Prostate gland (tissue), 2 donors: ENCODE data around the gene PEX11A. TPM values are rescaled to one million over a fixed set of nuclear protein-coding genes. Genes with fewer than 3 reads are reported as not detected.

Experiments used
- DNase-seq: peaks from one replicate; pipeline ENCODE4 v3.0.0-alpha.2; 2019; ENCODE audit warnings: low spot score
- H3K27ac ChIP-seq, 2 donors: fragments of 200-600 bp; sonication (generic); 2 replicates each; pipeline ENCODE4 v1.5.1; 2017 to 2019
- H3K27me3 ChIP-seq: fragments of 200-600 bp; sonication (generic); replicated peaks from 2 replicates; pipeline ENCODE4 v1.5.1; 2019; ENCODE audit not compliant: insufficient read depth
- H3K36me3 ChIP-seq, 2 donors: fragments of 200-600 bp; sonication (generic); 1 replicate in 1 of 2; 2 replicates in 1 of 2; pipeline versions ENCODE4 v1.5.1 to v1.8.1; 2017 to 2019
- H3K4me1 ChIP-seq: fragments of 200-600 bp; sonication (generic); replicated peaks from 2 replicates; pipeline ENCODE4 v1.5.1; 2019
- H3K4me3 ChIP-seq, 2 donors: fragments of 200-600 bp; sonication (generic); 2 replicates each; pipeline ENCODE4 v1.5.1; 2017 to 2019
- H3K9me3 ChIP-seq: fragments of 200-600 bp; sonication (generic); 2 replicates; pipeline ENCODE4 v1.5.1; 2017
- CTCF ChIP-seq, 4 experiments: fragments of 200-600 bp in 2 of 4; fragments of 450-650 bp in 2 of 4; sonication (generic) in 2 of 4; IDR thresholded peaks; 1 replicate in 3 of 4; 2 replicates in 1 of 4; pipeline ENCODE4 v1.5.1; 2016 to 2019; ENCODE audit warnings: antibody characterized with exemption in 4 of 4, mild to moderate bottlenecking in 2 of 4, moderate library complexity in 2 of 4
- POLR2A ChIP-seq: fragments of 450-650 bp; IDR thresholded peaks from one replicate; pipeline ENCODE4 v1.6.1; 2016; ENCODE audit warnings: antibody characterized with exemption, mild to moderate bottlenecking
- POLR2AphosphoS5 ChIP-seq: sonication (generic); formaldehyde crosslinking; IDR thresholded peaks from one replicate; pipeline ENCODE4 v1.6.1; 2017; ENCODE audit warnings: antibody characterized with exemption
- WGBS: methylation state at CpG from one replicate; pipeline ENCODE4 v1.1.5; 2018; 5-methylcytosine and 5-hydroxymethylcytosine counted together
- intact Hi-C: fragments of 100-400 bp; cut with DNase I; formaldehyde crosslinking; loops from one replicate; pipeline ENCODE4 v1.14.2; 2022
- small RNA-seq, 2 donors: library from RNA; depleted of rRNA; stranded (forward); fragments of <200 nt; gene quantifications; one replicate each; pipeline ENCODE3, GENCODE V24; 2016
- total RNA-seq, 2 donors: library from RNA; depleted of rRNA; stranded (reverse); fragments of >200 nt; gene quantifications; one replicate each; pipeline ENCODE4 v1.1.0, GENCODE V29; 2016

The PEX11A gene
- total RNA-seq, 2 donors from 2014 or later, result 13.5 to 23.3 TPM

- TF ChIP-seq POLR2AphosphoS5, result no peak
- no peak for TF ChIP-seq CTCF (IDR thresholded peaks at IDR 0.05)
- no peak for TF ChIP-seq POLR2A
- Histone ChIP-seq H3K4me3 (no peak overlapping the region), H3K9me3 (no peaks in the 10 kb centered on the region), H3K27me3 (no peaks in the 10 kb centered on the region), H3K4me1 (no peaks in the 10 kb centered on the region), H3K36me3 (no peaks in the 10 kb centered on the region), H3K27ac (no peak overlapping the region)
- intact Hi-C loops, result no loop called here
- no peak for DNase-seq
- WGBS, result 85% methylated on average over 10 of the region's 10 CpGs
These were observed 58.7 kb downstream of the PEX11A start for GRCh38 chr15:89631902-89632264.

Small RNA genes lying within 50 kb of the gene (small RNA-seq; reads per million reads assigned to genes)
- 0 reads per million in 2 donors for gene RNU6-132P

Other genes starting within 250 kb of the PEX11A start
- 1 to 10 TPM in 1 of 2 donors, under 1 TPM in 1; 0.91 to 1.0 TPM for gene RHCG, start 194.2 kb downstream of the PEX11A start, total RNA-seq
- 1 to 10 TPM in 1 of 2 donors, under 1 TPM in 1; 0.55 to 4.1 TPM for gene TICRR, start 115.3 kb downstream of the PEX11A start, total RNA-seq
- gene KIF7, start 35.3 kb downstream of the PEX11A start, total RNA-seq, result 10 to 100 TPM in 1 of 2 donors, 1 to 10 TPM in 1; 4.1 to 10.3 TPM
- 1 to 10 TPM; 1.5 to 3.6 TPM for gene PLIN1, start 11.4 kb downstream of the PEX11A start, total RNA-seq
- gene WDR93, start 57 bp upstream of the PEX11A start, total RNA-seq, result 1 to 10 TPM in 1 of 2 donors, under 1 TPM in 1; 0.18 to 3.0 TPM
- gene MESP1, start 60.5 kb upstream of the PEX11A start, total RNA-seq, result 10 to 100 TPM; 11.5 to 67.4 TPM
- gene MESP2, start 85.6 kb upstream of the PEX11A start, total RNA-seq, result 1 to 10 TPM in 1 of 2 donors, not detected in 1; 1.4 TPM
- 100 to 1,000 TPM in 1 of 2 donors, 10 to 100 TPM in 1; 41.9 to 152 TPM for gene ANPEP, start 124.1 kb upstream of the PEX11A start, total RNA-seq
- gene AP3S2, start 203.2 kb upstream of the PEX11A start, total RNA-seq, result 10 to 100 TPM; 43.7 to 44.7 TPM
- 10 to 100 TPM; 18.7 to 39.5 TPM for gene ARPIN, start 222.2 kb upstream of the PEX11A start, total RNA-seq